HG02981 (cell line): ENCODE data around the gene MRGPRE.

Experiments used
- ATAC-seq: cut with Tn5 transposase; IDR thresholded peaks from one replicate; pipeline ENCODE4 v1.9.1; 2021; ENCODE audit warnings: mild to moderate bottlenecking, moderate library complexity; ENCODE audit not compliant: unreplicated experiment

The MRGPRE gene

DNA sequence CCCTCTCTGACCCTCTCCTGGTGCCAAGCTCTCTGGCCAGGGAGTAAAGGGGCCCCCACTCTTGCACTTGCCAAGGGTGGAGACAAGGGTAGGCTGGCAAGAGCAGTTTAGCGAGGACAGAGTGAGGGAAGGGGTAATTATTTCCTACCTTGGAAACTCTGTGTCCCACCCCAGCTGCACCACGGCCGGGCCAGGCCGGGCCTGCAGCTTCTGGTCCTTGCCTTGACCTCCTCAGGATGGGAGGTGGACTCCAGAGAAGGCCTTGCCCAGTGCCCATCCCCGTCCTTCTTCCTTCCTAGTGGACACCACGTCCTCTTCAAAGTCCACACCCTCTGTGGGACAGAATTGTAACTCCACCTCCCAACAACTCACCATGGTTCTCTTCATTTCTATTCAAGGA lies 48.7 kb downstream of the MRGPRE start:
- no peak for ATAC-seq

DNA sequence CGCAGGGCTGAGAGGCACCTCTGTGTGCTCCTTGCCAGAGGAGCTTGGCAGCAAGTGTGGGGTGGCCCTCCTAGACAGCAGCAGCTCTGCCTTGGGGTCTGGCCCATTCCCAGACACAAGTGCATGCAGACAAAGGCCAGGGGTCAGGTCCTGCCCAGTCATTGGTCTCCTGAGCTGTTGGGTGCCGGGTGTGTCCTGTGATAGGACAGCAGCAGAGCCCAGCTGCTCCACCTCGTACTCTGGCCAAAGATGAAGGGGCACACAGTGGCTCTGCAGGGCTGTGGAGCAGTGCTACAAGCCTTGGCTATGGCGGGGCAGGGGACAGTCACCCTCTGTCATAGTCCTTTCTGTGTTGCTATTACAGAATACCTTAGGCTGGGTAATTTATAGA lies 49.8 kb downstream of the MRGPRE start:
- no peak for ATAC-seq

GRCh38 chr11:3181725-3182461 lies 50.3 kb downstream of the MRGPRE start:
- no peak for ATAC-seq

GRCh38 chr11:3180869-3181268 lies 51.3 kb downstream of the MRGPRE start:
- no peak for ATAC-seq

GRCh38 chr11:3178349-3178748 lies 53.9 kb downstream of the MRGPRE start:
- no peak for ATAC-seq

GRCh38 chr11:3177931-3178330 lies 54.3 kb downstream of the MRGPRE start:
- no peak for ATAC-seq
